Ovary (tissue), 10 donors: Measurements from ENCODE around the gene ZBTB7B. TPM values are rescaled to one million over a fixed set of nuclear protein-coding genes. Genes with fewer than 3 reads are reported as not detected.

ENCODE experiments used
- DNase-seq, 5 donors: peaks; one replicate each; pipeline ENCODE4 v3.0.0-alpha.2; 2019 to 2020
- H3K27ac ChIP-seq, 2 donors: fragments of 200-600 bp; one replicate each; pipeline versions ENCODE4 v1.5.1 to v1.8.0; 2019 to 2022
- H3K27me3 ChIP-seq: fragments of 200-600 bp; one replicate; pipeline ENCODE4 v1.8.0; 2022
- H3K36me3 ChIP-seq: fragments of 200-600 bp; sonication (generic); one replicate; pipeline ENCODE4 v1.5.1; 2019
- H3K4me1 ChIP-seq: one replicate; pipeline ENCODE4 v1.8.1; 2013; ENCODE audit warnings: mild to moderate bottlenecking, moderate library complexity; ENCODE audit not compliant: insufficient read depth
- H3K4me3 ChIP-seq: fragments of 200-600 bp; sonication (generic); one replicate; pipeline ENCODE4 v1.5.1; 2017
- H3K9me3 ChIP-seq, 2 donors: fragments of 200-600 bp in 1 of 2; sonication (generic) in 1 of 2; one replicate each; pipeline versions ENCODE4 v1.5.1 to v1.8.1; 2013 to 2019; ENCODE audit warnings: mild to moderate bottlenecking in 1 of 2, moderate library complexity in 1 of 2
- EP300 ChIP-seq: sonication (generic); formaldehyde crosslinking; IDR thresholded peaks from one replicate; pipeline ENCODE4 v1.6.1; 2017; ENCODE audit warnings: antibody characterized with exemption
- POLR2A ChIP-seq: fragments of 450-650 bp; IDR thresholded peaks from one replicate; pipeline ENCODE4 v1.6.1; 2017; ENCODE audit warnings: antibody characterized with exemption, mild to moderate bottlenecking, moderate library complexity
- WGBS, 3 donors: extraction: QIAGEN DNeasy Blood & Tissue Kit in 1 of 3; methylation state at CpG; one replicate each; pipeline versions ENCODE4 v1.1.5 to v1.1.7; 2013 to 2017; 5-methylcytosine and 5-hydroxymethylcytosine counted together
- intact Hi-C, 4 donors: fragments of 100-400 bp; cut with DNase I; formaldehyde crosslinking; loops; one replicate each; pipeline versions ENCODE4 v1.11.0 to v1.15.1; 2022 to 2023
- long read RNA-seq, 3 donors: library from polyadenylated mRNA in 2 of 3; unstranded in 2 of 3; transcript quantifications; one replicate each; pipeline ENCODE4 v2.0.0 and lab custom pipeline, GENCODE V29; 2021 to 2026
- polyA plus RNA-seq, 2 donors: library from polyadenylated mRNA; stranded (reverse); fragments of 200-250 nt in 1 of 2; fragments of 350-450 nt in 1 of 2; fragmentation: Illumina TruSeq in 1 of 2; extraction: RNeasy Lipid Tissue Mini Kit (QIAGEN cat#74804) in 1 of 2; gene quantifications; one replicate each; pipeline ENCODE4 v1.2.3, GENCODE V29; 2013 to 2014
- total RNA-seq, 7 donors: library from RNA; depleted of rRNA in 2 of 7; stranded (reverse); fragments of >200 nt in 2 of 7; fragmentation: NEBNext Ultra II Directional in 3 of 7; extraction: Animal tissue kit (Norgen Biotek cat#: 25700) in 3 of 7; gene quantifications; one replicate each; pipeline versions ENCODE4 v1.1.0 to v1.2.4, GENCODE V29; 2016 to 2023
- TF ChIP-seq, protein P1 (sequence below), 3 donors: fragments of 450-650 bp in 2 of 3; fragments of 200-600 bp in 1 of 3; IDR thresholded peaks; one replicate each; pipeline versions ENCODE4 v1.5.1 to v1.8.0; 2016 to 2022; ENCODE audit warnings: antibody characterized with exemption in 3 of 3, mild to moderate bottlenecking in 1 of 3
- donor health status: DM: no; HTN: no; CAD: no; lungs with moderate emphysema.
- donor health status: DM: no; HTN: no; CAD: no.
- donor health status: Bipolar disorder and iron deficiency.
- donor health status: DM: yes; HTN: yes; CAD: no.
- donor health status: DM: no; HTN: no; CAD: no.
- donor health status: DM: yes; HTN: yes; CAD: no.

The ZBTB7B gene
- total RNA-seq (10 to 100 TPM; 15.3 to 45.5 (median 33.1) TPM), polyA plus RNA-seq (10 to 100 TPM in 1 of 2 donors, 1 to 10 TPM in 1; 3.6 to 18.2 TPM)
- long read RNA-seq, donor 1, partial matches to known transcripts = 0 of 7 reads
- long read RNA-seq, donor 1, other reads (novel, unspliced or antisense) = 5 of 7 reads
- long read RNA-seq, donor 2, partial matches to known transcripts = 0 of 3 reads
- long read RNA-seq, donor 2, other reads (novel, unspliced or antisense) = 0 of 3 reads
- long read RNA-seq, donor 3, partial matches to known transcripts = 8 of 20 reads
- long read RNA-seq, donor 3, other reads (novel, unspliced or antisense) = 3 of 20 reads

DNA sequence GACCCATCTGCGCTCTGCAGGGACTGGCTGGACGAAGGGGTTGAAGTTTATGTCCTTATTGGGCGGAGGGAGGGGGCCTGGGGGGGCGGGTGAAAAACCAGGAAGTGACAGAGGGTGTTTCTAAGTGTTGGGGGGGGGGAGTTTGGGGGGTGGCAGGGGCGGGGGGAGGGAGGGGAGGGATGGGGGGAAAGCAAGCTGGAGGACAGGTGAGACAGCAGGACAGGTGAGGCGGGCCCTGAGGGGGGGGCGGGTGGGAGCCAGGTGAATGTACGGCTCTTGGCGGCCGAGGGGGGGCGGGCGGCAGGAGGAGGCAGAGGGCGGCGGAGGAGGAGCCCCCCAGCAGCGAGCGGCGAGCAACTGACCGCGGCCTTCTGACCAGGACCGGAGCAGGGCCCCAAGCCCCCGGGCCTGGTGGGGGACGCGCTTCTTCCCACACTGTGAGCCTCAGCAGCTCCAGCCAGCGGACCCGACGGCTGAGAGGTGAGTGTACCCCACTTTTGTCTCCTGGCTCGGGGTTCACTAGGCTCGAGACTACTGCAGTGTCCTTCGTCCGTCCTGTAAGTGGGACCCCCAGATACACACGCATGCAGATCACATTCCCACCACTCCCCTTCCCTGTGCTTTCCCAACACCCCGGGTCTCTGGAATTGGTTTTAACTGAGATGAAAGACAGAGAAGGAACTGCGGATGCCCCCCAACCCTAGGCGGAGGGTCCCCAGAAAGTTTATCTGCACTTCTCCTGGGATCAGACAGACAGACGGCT is at the start of gene ZBTB7B:
TSS of gene ZBTB7B (plus strand) at position 339 of the 763 bp plus-strand sequence. CDS start 11,859 bp downstream, outside the sequence.
- Histone ChIP-seq H3K27me3 (no peaks in the 10 kb centered on the region), H3K4me1 (peaks cover 11% of the 10 kb centered on the region), H3K4me3 (peak within 1 kb of the TSS; percentile 82), H3K9me3 (no peaks in the 10 kb centered on the region), H3K36me3 (no peaks in the 10 kb centered on the region), H3K27ac (peak within 1 kb of the TSS; percentile 94 to 96)
- peak; percentile 56 to 74 (median 66) for DNase-seq
- intact Hi-C loops = loop anchor here in 2 of 4 donors (5.0 kb wide), 2 partner anchors 40 to 45 kb away; partner anchors contain the start of genes PBXIP1 (in 1 of the 2) and PYGO2 (in 1 of the 2)
- TF ChIP-seq, protein P1, sequence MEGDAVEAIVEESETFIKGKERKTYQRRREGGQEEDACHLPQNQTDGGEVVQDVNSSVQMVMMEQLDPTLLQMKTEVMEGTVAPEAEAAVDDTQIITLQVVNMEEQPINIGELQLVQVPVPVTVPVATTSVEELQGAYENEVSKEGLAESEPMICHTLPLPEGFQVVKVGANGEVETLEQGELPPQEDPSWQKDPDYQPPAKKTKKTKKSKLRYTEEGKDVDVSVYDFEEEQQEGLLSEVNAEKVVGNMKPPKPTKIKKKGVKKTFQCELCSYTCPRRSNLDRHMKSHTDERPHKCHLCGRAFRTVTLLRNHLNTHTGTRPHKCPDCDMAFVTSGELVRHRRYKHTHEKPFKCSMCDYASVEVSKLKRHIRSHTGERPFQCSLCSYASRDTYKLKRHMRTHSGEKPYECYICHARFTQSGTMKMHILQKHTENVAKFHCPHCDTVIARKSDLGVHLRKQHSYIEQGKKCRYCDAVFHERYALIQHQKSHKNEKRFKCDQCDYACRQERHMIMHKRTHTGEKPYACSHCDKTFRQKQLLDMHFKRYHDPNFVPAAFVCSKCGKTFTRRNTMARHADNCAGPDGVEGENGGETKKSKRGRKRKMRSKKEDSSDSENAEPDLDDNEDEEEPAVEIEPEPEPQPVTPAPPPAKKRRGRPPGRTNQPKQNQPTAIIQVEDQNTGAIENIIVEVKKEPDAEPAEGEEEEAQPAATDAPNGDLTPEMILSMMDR (IDR thresholded peaks at IDR 0.05) = no peak
- TF ChIP-seq POLR2A (peak; percentile 10), EP300 (no peak)
- 0% methylated on average over 28 to 34 of the region's 35 CpGs for WGBS, 3 donors

DNA sequence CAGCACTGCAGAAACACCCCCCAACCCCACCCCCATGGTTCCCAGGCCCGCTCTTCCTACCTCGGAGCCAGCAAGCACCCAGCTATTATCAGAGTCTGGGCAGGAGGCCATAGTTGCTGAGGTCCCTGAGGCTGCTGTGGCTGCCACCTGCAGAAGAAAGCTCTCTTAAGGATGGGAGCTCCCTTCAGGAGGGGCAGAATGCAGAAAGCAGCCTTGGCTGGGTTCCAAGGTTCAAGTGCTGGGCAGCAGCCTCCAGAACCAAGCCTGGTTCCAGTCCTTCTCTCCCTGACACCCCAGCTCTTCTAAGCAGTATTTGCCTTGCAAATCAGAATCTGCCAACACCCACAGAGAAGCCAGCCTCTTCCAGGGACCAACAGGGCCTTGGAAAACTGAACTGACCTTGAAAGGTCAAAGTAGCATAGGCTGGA is 49.0 kb upstream of the ZBTB7B start:
- Histone ChIP-seq H3K4me1 (peaks cover 41% of the 10 kb centered on the region), H3K27me3 (no peaks in the 10 kb centered on the region), H3K4me3 (no peak overlapping the region), H3K36me3 (no peaks in the 10 kb centered on the region), H3K27ac (peak overlapping the region in 1 of 2 donors; percentile 16), H3K9me3 (no peaks in the 10 kb centered on the region)
- intact Hi-C loops = loop anchor here in 1 of 4 donors (5.0 kb wide), 1 partner anchor 99 kb away; the partner anchor contains the start of gene ADAM15
- WGBS, 3 donors = 52 to 80% (median 68%) methylated on average over 2 of the region's 2 CpGs
- no peak for TF ChIP-seq POLR2A
- no peak for TF ChIP-seq EP300
- TF ChIP-seq, protein P1 (IDR thresholded peaks at IDR 0.05) = no peak
- peak in 1 of 5 donors; percentile 36 for DNase-seq

DNA sequence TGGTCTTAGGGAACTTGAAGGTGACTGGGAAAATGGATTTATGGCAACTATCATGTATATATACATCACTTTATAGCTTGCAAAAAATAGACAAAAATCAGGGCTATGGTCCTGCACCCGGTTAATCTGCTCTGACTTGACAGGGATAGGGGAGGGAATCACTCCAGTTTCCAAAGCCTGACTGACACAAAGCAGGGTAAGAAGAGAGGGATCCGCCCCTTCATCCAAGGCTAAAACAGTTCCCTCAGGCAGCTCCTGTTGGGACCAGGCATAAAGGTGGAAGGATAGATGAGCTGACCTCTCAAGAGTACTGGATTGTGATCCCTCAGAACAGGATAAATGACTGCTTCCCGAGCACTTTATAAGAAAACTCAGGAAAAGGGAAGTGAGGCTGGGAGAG is 48.1 kb upstream of the ZBTB7B start:
- Histone ChIP-seq H3K27me3 (no peaks in the 10 kb centered on the region), H3K36me3 (no peaks in the 10 kb centered on the region), H3K4me1 (peaks cover 41% of the 10 kb centered on the region), H3K9me3 (no peaks in the 10 kb centered on the region), H3K27ac (peak overlapping the region in 1 of 2 donors; percentile 78), H3K4me3 (no peak overlapping the region)
- intact Hi-C loops = loop anchor here in 1 of 4 donors (5.0 kb wide), 1 partner anchor 98 kb away; the partner anchor contains the start of gene ADAM15
- TF ChIP-seq POLR2A (no peak), EP300 (no peak)
- TF ChIP-seq, protein P1 (IDR thresholded peaks at IDR 0.05) = no peak
- no peak for DNase-seq
- WGBS, 3 donors = 53 to 57% (median 56%) methylated on average over 3 of the region's 3 CpGs

DNA sequence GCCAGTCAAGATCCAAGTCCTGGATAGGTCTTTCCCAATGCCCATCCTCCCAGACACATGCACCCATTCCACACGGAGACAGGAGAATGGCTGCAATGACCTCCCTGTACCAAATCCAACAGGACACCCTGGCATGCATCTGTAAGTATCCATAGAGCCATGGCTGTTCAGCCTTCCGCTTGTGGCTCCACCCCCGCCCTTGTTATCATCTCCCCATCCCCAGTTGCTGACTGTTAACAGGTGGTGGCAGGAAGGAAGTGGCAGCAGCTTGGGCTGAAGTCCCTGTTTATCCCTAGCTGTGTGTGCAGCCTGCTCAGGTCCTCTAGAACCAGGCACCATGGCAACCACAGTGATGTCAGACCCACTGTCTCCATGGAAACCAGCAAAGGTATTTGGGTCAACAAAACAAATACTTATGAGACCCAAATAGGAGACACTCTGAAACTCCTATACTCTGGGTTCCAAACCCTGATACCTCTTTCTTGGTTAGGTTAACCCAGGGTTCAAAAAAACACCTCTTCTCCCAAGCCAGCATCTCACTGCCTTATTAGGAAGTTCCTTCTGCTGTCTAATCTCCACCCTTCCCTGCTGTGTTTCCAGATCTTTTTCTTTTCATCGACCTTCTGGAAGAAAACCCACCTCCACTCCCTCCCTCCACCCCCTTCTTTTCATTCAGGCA is 47.4 kb upstream of the ZBTB7B start:
- Histone ChIP-seq H3K4me1 (peaks cover 41% of the 10 kb centered on the region), H3K27ac (peak overlapping the region; percentile 52 to 78), H3K9me3 (no peaks in the 10 kb centered on the region), H3K27me3 (no peaks in the 10 kb centered on the region), H3K36me3 (no peaks in the 10 kb centered on the region), H3K4me3 (peak overlapping the region; percentile 57)
- peak in 4 of 5 donors; percentile 51 to 84 (median 58) for DNase-seq
- WGBS, 3 donors = 1 to 7% (median 4%) methylated on average over 4 of the region's 4 CpGs
- intact Hi-C loops = loop anchor here in 3 of 4 donors (5.0 kb wide), 2 partner anchors 47 to 107 kb away; partner anchors contain the start of genes EFNA4 (in 2 of the 3) and ZBTB7B (in 1 of the 3)
- TF ChIP-seq, protein P1 (IDR thresholded peaks at IDR 0.05) = no peak
- TF ChIP-seq POLR2A = peak; percentile 22
- no peak for TF ChIP-seq EP300
